ENCODE data around the gene CAD. TPM values are rescaled to one million over a fixed set of nuclear protein-coding genes. Genes with fewer than 3 reads are reported as not detected.

CAD gene
- total RNA-seq, 1 experiment from 2014 or later, result 86.4 TPM

- no peaks in the 10 kb centered on the region for H3K9me3 Mint-ChIP-seq (ENCODE audit: unreplicated experiment)
- H3K27ac Mint-ChIP-seq (ENCODE audit: unreplicated experiment), result peak overlapping the region; percentile 100
- peak overlapping the region; percentile 98 for H3K4me3 Mint-ChIP-seq (ENCODE audit: unreplicated experiment)
- Histone ChIP-seq H3K4me3 (ENCODE audit: low read depth, low read length) (peak overlapping the region; percentile 58), H3K9me3 (no peaks in the 10 kb centered on the region), H3K4me1 (peaks cover 30% of the 10 kb centered on the region), H3K36me3 (ENCODE audit: control insufficient read depth, insufficient read depth, low read length) (peaks cover 9% of the 10 kb centered on the region), H3K27me3 (replicated peaks; ENCODE audit: control insufficient read depth, insufficient read depth, low read length) (no peaks in the 10 kb centered on the region)
- H3K27me3 Mint-ChIP-seq (ENCODE audit: insufficient read depth, unreplicated experiment), result no peaks in the 10 kb centered on the region
- no peak for TF ChIP-seq CTCF (IDR thresholded peaks at IDR 0.05; ENCODE audit: insufficient read depth in 1 of 2, low read depth in 1 of 2, low read length in 1 of 2, severe bottlenecking in 1 of 2, unreplicated experiment in 1 of 2)
- TSS peak; percentile 39 for BruUV-seq (replicated peaks)
- ChIA-PET CTCF (interaction anchor here (0.8 to 1.0 kb wide), 2 partner anchors 21 to 467 kb away, joined by 4 to 6 read pairs; no protein-coding TSS in a partner anchor), POLR2A (interaction anchor here (0.6 to 1.0 kb wide), 6 partner anchors 9 to 223 kb away, joined by 3 to 11 read pairs (median 3); partner anchors contain the start of gene OST4)
- peaks cover 30% of the 10 kb centered on the region for H3K4me1 Mint-ChIP-seq (ENCODE audit: low read depth, unreplicated experiment)
- DNase-seq, result peak in 1 of 2 experiments; percentile 29
- peaks cover 62% of the 10 kb centered on the region for H3K36me3 Mint-ChIP-seq (ENCODE audit: insufficient read depth, unreplicated experiment)
- intact Hi-C loops (cut with micrococcal nuclease; ENCODE audit: unreplicated experiment), result loop anchor here (2.0 to 5.0 kb wide), 2 partner anchors 116 to 144 kb away; partner anchors contain the start of gene GTF3C2
Observed at GRCh38 chr2:27212626-27213471, 4.3 kb upstream of the CAD start.

DNA sequence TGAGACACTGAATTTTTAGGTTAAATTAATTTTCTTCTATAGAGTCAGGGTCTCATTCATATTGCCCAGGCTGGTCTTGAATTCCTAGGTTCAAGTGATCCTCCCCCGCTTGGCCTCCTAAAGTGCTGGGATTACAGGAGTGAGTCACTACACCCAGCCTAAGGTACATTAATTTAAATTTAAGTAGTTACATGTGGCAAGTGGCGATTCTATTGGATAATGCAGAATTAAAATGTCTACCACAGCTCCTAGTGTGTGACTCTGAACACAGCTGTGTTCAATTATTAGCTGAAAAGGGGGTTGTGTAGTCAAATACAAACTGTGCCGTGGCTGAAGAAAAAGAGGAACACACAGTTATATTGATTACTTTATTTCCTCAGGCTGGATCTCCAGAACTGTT, 2.2 kb upstream of the CAD start:
- Histone ChIP-seq H3K9me3 (no peaks in the 10 kb centered on the region), H3K4me3 (ENCODE audit: low read depth, low read length) (no peak overlapping the region), H3K36me3 (ENCODE audit: control insufficient read depth, insufficient read depth, low read length) (peaks cover 4% of the 10 kb centered on the region), H3K4me1 (peaks cover 31% of the 10 kb centered on the region), H3K27me3 (replicated peaks; ENCODE audit: control insufficient read depth, insufficient read depth, low read length) (no peaks in the 10 kb centered on the region)
- intact Hi-C loops (cut with micrococcal nuclease; ENCODE audit: unreplicated experiment), result loop anchor here (5.0 kb wide), 2 partner anchors 47 to 118 kb away; partner anchors contain the start of gene SLC30A3
- Mint-ChIP-seq H3K9me3 (ENCODE audit: unreplicated experiment) (no peaks in the 10 kb centered on the region), H3K27me3 (ENCODE audit: insufficient read depth, unreplicated experiment) (no peaks in the 10 kb centered on the region), H3K36me3 (ENCODE audit: insufficient read depth, unreplicated experiment) (peaks cover 62% of the 10 kb centered on the region), H3K4me3 (ENCODE audit: unreplicated experiment) (no peak overlapping the region), H3K4me1 (ENCODE audit: low read depth, unreplicated experiment) (peaks cover 26% of the 10 kb centered on the region), H3K27ac (ENCODE audit: unreplicated experiment) (no peak overlapping the region)
- POLR2A ChIA-PET, result no interaction called here
- CTCF ChIA-PET, result no interaction called here
- BruUV-seq (replicated peaks), result no TSS peak
- no peak for TF ChIP-seq CTCF (IDR thresholded peaks at IDR 0.05; ENCODE audit: insufficient read depth in 1 of 2, low read depth in 1 of 2, low read length in 1 of 2, severe bottlenecking in 1 of 2, unreplicated experiment in 1 of 2)
- no peak for DNase-seq

DNA sequence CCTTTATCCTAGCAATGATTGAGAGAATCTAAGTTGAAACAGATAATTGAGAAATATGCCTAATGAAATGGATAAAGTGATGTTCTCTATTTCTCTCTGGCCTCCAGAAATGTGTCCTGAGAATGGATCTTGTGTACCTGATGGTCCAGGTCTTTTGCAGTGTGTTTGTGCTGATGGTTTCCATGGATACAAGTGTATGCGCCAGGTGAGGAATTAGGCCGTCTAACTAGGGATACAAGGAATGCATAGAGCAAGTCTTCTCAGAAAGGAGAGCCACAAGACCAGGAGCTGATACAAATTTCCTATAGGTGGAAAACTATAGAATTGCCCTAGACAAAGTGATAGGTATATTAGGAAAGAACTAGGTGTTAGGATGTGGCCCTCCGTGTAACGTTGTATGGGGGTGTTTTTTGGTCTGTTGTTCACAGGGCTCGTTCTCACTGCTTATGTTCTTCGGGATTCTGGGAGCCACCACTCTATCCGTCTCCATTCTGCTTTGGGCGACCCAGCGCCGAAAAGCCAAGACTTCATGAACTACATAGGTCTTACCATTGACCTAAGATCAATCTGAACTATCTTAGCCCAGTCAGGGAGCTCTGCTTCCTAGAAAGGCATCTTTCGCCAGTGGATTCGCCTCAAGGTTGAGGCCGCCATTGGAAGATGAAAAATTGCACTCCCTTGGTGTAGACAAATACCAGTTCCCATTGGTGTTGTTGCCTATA, 592 bp upstream of the CAD start:
- ChIA-PET CTCF (no interaction called here), POLR2A (interaction anchor here (0.5 to 1.6 kb wide), 2 partner anchors 77 to 130 kb away, joined by 3 read pairs; partner anchors contain the start of gene KHK)
- no peaks in the 10 kb centered on the region for H3K9me3 ChIP-seq
- Mint-ChIP-seq H3K27me3 (ENCODE audit: insufficient read depth, unreplicated experiment) (no peaks in the 10 kb centered on the region), H3K4me3 (ENCODE audit: unreplicated experiment) (peak overlapping the region; percentile 98), H3K4me1 (ENCODE audit: low read depth, unreplicated experiment) (peaks cover 23% of the 10 kb centered on the region), H3K27ac (ENCODE audit: unreplicated experiment) (peak overlapping the region; percentile 98), H3K9me3 (ENCODE audit: unreplicated experiment) (no peaks in the 10 kb centered on the region), H3K36me3 (ENCODE audit: insufficient read depth, unreplicated experiment) (peaks cover 68% of the 10 kb centered on the region)
- H3K4me3 ChIP-seq (ENCODE audit: low read depth, low read length), result peak overlapping the region; percentile 88
- H3K4me1 ChIP-seq, result peaks cover 23% of the 10 kb centered on the region
- BruUV-seq (replicated peaks), result TSS peak; percentile 61
- DNase-seq, result no peak
- no peak for TF ChIP-seq CTCF (IDR thresholded peaks at IDR 0.05; ENCODE audit: insufficient read depth in 1 of 2, low read depth in 1 of 2, low read length in 1 of 2, severe bottlenecking in 1 of 2, unreplicated experiment in 1 of 2)
- no peaks in the 10 kb centered on the region for H3K27me3 ChIP-seq (replicated peaks; ENCODE audit: control insufficient read depth, insufficient read depth, low read length)
- intact Hi-C loops (cut with micrococcal nuclease; ENCODE audit: unreplicated experiment), result loop anchor here (5.0 kb wide), 1 partner anchor 46 kb away; the partner anchor contains the start of gene SLC30A3
- H3K36me3 ChIP-seq (ENCODE audit: control insufficient read depth, insufficient read depth, low read length), result peaks cover 5% of the 10 kb centered on the region
